ENCODE results near the gene COLQ.

The COLQ gene

DNA sequence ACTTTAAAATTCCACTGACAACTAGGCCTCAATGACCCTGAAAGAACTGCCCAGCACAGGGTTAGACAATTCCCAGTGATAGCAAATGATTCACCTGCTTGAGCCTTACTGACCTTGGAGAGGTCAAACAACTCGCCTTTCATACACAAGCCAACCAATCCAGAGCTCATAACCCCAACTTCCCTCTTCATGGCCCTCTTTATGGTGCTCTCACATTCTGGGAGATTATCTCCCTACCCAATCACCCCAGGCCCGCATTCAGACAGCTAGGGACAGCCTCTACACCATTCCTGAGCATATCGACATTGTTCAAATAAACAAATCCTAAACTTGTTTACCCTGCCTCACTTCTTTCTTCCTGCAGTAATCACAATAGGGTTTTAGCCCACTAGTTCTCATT, 32.2 kb upstream of the COLQ start:
- Histone ChIP-seq H3K9me3 (no peaks in the 10 kb centered on the region), H3K27me3 (no peaks in the 10 kb centered on the region), H3K36me3 (no peaks in the 10 kb centered on the region), H3K4me1 (ENCODE audit: control insufficient read depth in 1 of 2, insufficient read depth in 1 of 2, low read depth in 1 of 2, low read length in 1 of 2) (peaks cover 0 to 8% of the 10 kb centered on the region in 2 experiments), H3K4me3 (ENCODE audit: low read depth in 1 of 2, low read length in 1 of 2) (no peak overlapping the region), H3K27ac (no peak overlapping the region)
- TF ChIP-seq, protein P1, sequence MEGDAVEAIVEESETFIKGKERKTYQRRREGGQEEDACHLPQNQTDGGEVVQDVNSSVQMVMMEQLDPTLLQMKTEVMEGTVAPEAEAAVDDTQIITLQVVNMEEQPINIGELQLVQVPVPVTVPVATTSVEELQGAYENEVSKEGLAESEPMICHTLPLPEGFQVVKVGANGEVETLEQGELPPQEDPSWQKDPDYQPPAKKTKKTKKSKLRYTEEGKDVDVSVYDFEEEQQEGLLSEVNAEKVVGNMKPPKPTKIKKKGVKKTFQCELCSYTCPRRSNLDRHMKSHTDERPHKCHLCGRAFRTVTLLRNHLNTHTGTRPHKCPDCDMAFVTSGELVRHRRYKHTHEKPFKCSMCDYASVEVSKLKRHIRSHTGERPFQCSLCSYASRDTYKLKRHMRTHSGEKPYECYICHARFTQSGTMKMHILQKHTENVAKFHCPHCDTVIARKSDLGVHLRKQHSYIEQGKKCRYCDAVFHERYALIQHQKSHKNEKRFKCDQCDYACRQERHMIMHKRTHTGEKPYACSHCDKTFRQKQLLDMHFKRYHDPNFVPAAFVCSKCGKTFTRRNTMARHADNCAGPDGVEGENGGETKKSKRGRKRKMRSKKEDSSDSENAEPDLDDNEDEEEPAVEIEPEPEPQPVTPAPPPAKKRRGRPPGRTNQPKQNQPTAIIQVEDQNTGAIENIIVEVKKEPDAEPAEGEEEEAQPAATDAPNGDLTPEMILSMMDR (IDR thresholded peaks at IDR 0.05) = no peak

DNA sequence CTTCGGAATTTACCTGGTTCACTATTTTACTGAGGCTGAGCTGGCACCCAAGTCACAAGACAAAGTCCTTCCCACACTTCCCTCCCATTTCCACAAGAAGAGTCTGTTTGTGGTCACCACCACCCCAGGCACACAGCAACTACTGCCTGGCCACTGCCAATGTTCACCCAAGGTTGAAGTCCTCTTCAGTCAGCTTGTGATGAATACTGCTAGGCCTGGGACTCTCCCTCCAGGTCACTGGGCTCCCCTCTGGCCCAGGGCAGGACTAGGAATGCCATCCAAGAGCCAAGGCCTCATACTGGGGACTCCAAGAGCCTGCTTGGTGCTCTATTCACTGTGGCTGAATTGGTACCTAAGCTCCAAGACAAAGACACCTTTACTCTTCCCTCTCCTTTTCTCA, 30.4 kb upstream of the COLQ start:
- no peaks in the 10 kb centered on the region for H3K36me3 ChIP-seq
- no peak overlapping the region for H3K4me3 ChIP-seq (ENCODE audit: low read depth in 1 of 2, low read length in 1 of 2)
- H3K27ac ChIP-seq = no peak overlapping the region
- H3K9me3 ChIP-seq = no peaks in the 10 kb centered on the region
- peaks cover 0 to 2% of the 10 kb centered on the region in 2 experiments for H3K4me1 ChIP-seq (ENCODE audit: control insufficient read depth in 1 of 2, insufficient read depth in 1 of 2, low read depth in 1 of 2, low read length in 1 of 2)
- TF ChIP-seq, protein P1 (IDR thresholded peaks at IDR 0.05) = no peak
- no peaks in the 10 kb centered on the region for H3K27me3 ChIP-seq

DNA sequence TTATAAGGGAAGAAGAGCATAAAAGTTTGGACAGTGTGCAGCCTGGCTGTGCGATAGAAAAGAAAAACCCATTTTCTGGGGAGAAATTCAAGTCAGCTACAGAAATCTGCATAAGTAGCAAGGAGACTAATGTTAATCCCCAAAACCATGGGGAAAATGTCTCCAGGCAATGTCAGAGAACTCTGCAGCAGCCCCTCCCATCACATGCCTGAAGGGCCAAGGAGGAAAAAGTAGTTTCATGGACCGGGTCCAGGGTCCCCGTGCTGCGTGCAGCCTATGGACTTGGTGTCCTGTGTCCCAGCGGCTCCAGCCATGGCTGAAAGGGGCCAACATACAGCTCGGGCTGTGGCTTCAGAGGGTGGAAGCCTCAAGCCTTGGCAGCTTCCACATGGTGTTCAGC, 28.3 kb upstream of the COLQ start:
- H3K36me3 ChIP-seq = no peaks in the 10 kb centered on the region
- no peaks in the 10 kb centered on the region for H3K9me3 ChIP-seq
- no peaks in the 10 kb centered on the region for H3K4me1 ChIP-seq (ENCODE audit: control insufficient read depth in 1 of 2, insufficient read depth in 1 of 2, low read depth in 1 of 2, low read length in 1 of 2)
- H3K27me3 ChIP-seq = no peaks in the 10 kb centered on the region
- H3K4me3 ChIP-seq (ENCODE audit: low read depth in 1 of 2, low read length in 1 of 2) = no peak overlapping the region
- TF ChIP-seq, protein P1 (IDR thresholded peaks at IDR 0.05) = no peak
- H3K27ac ChIP-seq = no peak overlapping the region

DNA sequence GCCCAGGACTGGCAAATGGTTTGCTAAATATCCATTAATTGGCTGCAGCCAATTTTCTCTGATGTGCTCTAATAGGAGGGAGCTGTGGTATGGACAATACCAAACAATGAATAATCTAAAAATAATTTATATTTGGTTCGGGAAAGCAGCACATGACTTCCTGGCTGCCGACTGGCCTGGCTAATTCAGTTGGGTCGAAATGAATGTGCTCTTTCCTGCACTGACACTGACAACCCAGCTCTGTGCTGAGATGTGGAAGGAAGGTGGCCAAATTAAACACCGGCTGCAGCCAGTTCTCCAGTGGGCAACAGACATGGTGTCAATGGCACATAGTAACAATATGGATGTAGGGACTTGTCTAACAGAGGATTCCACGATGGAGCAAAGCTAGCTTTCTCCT, 21.1 kb upstream of the COLQ start:
- no peaks in the 10 kb centered on the region for H3K36me3 ChIP-seq
- no peak overlapping the region for H3K27ac ChIP-seq
- H3K27me3 ChIP-seq = no peaks in the 10 kb centered on the region
- H3K4me1 ChIP-seq (ENCODE audit: control insufficient read depth in 1 of 2, insufficient read depth in 1 of 2, low read depth in 1 of 2, low read length in 1 of 2) = no peaks in the 10 kb centered on the region
- H3K9me3 ChIP-seq = no peaks in the 10 kb centered on the region
- no peak overlapping the region for H3K4me3 ChIP-seq (ENCODE audit: low read depth in 1 of 2, low read length in 1 of 2)
- TF ChIP-seq, protein P1 (IDR thresholded peaks at IDR 0.05) = no peak

DNA sequence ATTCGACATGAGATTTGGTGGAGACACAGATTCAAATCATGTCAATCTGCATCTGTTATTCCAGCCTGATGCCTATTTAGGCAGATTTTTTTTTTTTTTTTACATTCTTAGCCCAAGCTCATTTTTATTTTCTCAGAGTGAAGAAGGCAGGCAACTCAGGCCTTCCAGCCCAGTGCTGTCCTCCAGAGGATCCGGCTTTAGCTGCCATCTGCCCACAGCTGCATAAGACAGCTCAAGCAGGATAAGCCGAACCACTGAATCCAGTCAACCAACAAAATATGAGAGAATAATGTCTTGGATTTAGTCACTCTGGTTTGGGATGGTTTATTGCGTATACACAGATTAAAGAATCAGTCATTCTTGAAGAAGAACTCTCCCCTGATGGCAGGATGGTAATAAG, 19.9 kb upstream of the COLQ start:
- Histone ChIP-seq H3K9me3 (no peaks in the 10 kb centered on the region), H3K27me3 (no peaks in the 10 kb centered on the region), H3K4me3 (ENCODE audit: low read depth in 1 of 2, low read length in 1 of 2) (no peak overlapping the region), H3K4me1 (ENCODE audit: control insufficient read depth in 1 of 2, insufficient read depth in 1 of 2, low read depth in 1 of 2, low read length in 1 of 2) (no peaks in the 10 kb centered on the region), H3K36me3 (no peaks in the 10 kb centered on the region), H3K27ac (no peak overlapping the region)
- TF ChIP-seq, protein P1 (IDR thresholded peaks at IDR 0.05) = no peak

DNA sequence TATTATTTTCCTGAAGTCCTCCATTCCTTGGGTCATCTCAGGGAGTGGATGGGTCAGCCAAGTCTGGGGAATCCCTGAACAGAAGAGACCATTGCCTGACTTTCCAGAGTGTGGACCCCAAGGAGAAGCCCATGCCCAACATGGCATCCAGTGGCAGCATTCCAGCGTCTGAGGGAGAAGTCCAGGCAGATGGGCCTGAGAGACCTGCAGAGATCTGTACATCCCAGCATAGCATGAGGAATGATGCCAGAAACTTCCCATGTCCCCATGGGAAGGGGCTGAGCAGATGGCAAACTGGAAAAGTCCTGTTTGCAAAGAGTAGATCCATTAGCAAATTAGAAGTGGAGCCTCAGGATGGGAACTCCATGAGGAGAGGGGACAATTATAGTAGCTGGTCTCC, 17.6 kb upstream of the COLQ start:
- H3K36me3 ChIP-seq = no peaks in the 10 kb centered on the region
- H3K4me1 ChIP-seq (ENCODE audit: control insufficient read depth in 1 of 2, insufficient read depth in 1 of 2, low read depth in 1 of 2, low read length in 1 of 2) = no peaks in the 10 kb centered on the region
- TF ChIP-seq, protein P1 (IDR thresholded peaks at IDR 0.05) = no peak
- H3K27me3 ChIP-seq = no peaks in the 10 kb centered on the region
- H3K9me3 ChIP-seq = no peaks in the 10 kb centered on the region
- H3K27ac ChIP-seq = no peak overlapping the region
- H3K4me3 ChIP-seq (ENCODE audit: low read depth in 1 of 2, low read length in 1 of 2) = no peak overlapping the region

Data from neutrophil (primary cell).